ENCODE results near the gene EXOC3L2.

EXOC3L2 gene

GRCh38 chr19:45182758-45183157 is 62.4 kb downstream of the EXOC3L2 start:
- in situ Hi-C loops (cut with MboI; ENCODE audit: low sequenced_read_pairs) = no loop called here

- in situ Hi-C loops (cut with MboI; ENCODE audit: low sequenced_read_pairs) = no loop called here
Observed at GRCh38 chr19:45180936-45181335, 64.3 kb downstream of the EXOC3L2 start.

- in situ Hi-C loops (cut with MboI; ENCODE audit: low sequenced_read_pairs) = no loop called here
Observed at GRCh38 chr19:45179892-45180370, 65.3 kb downstream of the EXOC3L2 start.

DNA sequence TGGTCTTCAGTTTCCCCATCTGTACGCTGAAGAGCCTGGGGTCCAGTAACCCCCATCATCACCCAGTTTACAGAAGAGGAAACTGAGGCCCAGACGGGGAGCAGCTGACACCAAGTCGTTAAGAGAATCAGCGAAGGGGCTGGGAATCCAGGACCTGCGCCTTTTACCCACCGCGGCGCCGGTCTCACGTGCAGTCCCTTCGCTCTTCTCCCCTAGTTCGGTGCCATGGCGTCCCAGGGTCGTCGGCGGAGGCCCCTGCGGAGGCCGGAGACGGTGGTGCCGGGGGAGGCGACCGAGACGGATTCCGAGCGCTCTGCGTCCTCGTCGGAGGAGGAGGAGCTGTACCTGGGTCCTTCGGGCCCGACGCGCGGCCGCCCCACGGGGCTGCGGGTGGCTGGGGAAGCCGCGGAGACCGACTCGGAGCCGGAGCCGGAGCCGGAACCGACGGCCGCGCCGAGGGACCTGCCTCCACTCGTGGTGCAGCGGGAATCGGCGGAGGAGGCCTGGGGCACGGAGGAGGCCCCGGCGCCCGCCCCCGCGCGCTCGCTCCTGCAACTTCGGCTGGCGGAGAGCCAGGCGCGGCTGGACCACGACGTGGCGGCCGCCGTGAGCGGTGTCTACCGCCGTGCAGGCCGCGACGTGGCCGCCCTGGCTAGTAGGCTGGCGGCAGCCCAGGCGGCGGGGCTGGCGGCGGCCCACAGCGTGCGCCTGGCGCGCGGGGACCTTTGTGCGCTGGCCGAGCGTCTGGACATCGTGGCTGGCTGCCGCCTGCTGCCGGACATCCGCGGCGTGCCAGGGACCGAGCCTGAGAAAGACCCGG is 65.9 kb downstream of the EXOC3L2 start:
- in situ Hi-C loops (cut with MboI; ENCODE audit: low sequenced_read_pairs) = no loop called here

GRCh38 chr19:45178262-45179071 is 66.7 kb downstream of the EXOC3L2 start, which contains the start of gene BLOC1S3:
TSS of gene BLOC1S3 (plus strand) at chr19:45178784. CDS start at chr19:45179297, 513 bp downstream.
- in situ Hi-C loops (cut with MboI; ENCODE audit: low sequenced_read_pairs) = no loop called here

GRCh38 chr19:45177817-45178261 is 67.4 kb downstream of the EXOC3L2 start, which contains the start of gene TRAPPC6A:
TSS of gene TRAPPC6A (minus strand) at chr19:45178237. CDS start at chr19:45178218, 19 bp downstream.
- in situ Hi-C loops (cut with MboI; ENCODE audit: low sequenced_read_pairs) = no loop called here

- in situ Hi-C loops (cut with MboI; ENCODE audit: low sequenced_read_pairs) = no loop called here
Observed at GRCh38 chr19:45175515-45176345, 69.5 kb downstream of the EXOC3L2 start.

DNA sequence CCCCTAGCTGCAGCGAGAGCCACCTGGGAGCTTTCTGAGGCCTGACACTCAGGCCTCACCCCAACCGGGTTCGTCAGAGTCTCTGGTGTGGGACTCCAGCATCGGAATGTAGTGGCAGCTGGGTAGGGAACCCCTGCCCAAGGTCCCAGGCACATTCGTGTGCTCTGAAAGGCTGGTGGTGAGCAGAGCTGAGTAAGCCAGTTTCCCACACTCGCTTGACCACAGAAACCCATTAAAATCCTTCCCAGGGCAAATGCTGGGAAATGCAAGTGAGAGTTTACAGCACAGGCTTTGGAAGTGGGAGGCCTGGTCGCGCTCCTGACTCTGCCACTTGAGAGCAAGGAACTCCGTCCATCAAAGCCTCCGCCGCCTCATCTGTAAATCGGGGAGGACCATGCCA is 71.4 kb downstream of the EXOC3L2 start:
- in situ Hi-C loops (cut with MboI; ENCODE audit: low sequenced_read_pairs) = no loop called here

DNA sequence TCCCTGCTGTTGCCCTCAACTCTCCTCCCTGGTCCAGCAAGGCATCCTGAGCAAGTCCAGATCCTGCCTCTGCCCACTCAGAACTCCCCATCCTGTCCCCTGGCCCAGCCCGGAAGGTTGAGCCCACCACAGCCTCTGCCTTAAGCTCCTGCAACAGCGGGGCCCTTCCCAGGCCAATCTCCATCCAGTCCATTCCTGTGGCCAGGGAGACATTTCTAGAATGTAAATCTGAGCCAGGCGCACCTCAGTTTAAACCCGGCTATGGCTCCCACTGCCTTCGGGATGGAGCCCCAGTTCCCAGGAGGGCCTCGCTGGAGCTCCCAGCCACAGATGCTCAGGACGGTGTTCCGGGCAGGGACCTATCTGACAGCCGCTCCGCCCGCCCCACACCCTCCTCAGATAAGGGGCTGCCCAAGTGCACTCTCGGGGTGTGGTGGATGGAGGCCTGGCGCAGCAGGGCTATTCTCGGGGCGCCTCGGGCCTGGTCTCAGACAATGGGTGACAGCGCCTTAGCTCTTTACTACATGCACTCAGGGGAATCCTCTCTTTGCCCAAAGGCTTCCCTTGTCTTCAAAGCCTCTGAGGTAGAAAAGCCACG is 72.5 kb downstream of the EXOC3L2 start:
- in situ Hi-C loops (cut with MboI; ENCODE audit: low sequenced_read_pairs) = no loop called here

DNA sequence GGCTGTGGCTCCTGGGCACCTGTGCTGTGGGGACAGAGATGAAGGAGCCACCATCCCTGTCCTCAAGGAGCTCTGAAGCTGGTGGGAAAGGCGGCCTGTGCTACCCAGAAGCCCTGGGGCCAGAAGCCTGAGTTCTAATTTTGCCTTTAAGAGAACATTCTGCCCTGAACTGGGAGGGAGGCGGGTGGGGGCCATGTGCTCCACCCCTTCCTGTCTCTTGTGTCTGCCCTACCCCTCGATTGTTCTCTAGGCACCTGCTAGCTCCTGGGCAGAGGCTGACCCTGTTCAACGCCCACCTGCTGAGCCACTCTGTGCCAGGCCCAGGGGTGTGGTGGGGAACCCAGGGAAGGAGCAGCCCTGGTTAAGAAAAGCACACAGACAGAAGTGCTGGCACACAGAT is 73.0 kb downstream of the EXOC3L2 start:
- in situ Hi-C loops (cut with MboI; ENCODE audit: low sequenced_read_pairs) = no loop called here

DNA sequence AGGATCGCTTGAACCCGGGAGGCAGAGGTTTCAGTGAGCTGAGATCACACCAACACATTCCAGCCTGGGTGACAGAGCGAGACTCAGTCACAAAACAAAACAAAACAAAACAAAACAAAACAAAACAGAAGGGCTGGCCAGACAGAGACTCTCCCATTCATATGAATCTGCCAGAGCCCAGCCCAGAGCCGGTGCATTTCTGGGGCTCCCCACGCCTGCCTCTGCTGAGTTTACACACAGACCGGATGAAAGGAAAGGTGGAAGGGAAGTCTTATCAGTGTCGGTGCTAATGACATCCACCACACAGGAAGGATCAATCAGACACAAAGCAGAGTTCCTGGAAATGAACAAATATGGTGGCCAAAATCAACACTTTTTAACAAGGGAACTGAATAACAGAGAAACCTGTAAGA is 74.0 kb downstream of the EXOC3L2 start:
- in situ Hi-C loops (cut with MboI; ENCODE audit: low sequenced_read_pairs) = no loop called here

GRCh38 chr19:45170146-45171106 is 74.8 kb downstream of the EXOC3L2 start:
- in situ Hi-C loops (cut with MboI; ENCODE audit: low sequenced_read_pairs) = no loop called here

- in situ Hi-C loops (cut with MboI; ENCODE audit: low sequenced_read_pairs) = no loop called here
Observed at GRCh38 chr19:45169602-45170001, 75.6 kb downstream of the EXOC3L2 start.

DNA sequence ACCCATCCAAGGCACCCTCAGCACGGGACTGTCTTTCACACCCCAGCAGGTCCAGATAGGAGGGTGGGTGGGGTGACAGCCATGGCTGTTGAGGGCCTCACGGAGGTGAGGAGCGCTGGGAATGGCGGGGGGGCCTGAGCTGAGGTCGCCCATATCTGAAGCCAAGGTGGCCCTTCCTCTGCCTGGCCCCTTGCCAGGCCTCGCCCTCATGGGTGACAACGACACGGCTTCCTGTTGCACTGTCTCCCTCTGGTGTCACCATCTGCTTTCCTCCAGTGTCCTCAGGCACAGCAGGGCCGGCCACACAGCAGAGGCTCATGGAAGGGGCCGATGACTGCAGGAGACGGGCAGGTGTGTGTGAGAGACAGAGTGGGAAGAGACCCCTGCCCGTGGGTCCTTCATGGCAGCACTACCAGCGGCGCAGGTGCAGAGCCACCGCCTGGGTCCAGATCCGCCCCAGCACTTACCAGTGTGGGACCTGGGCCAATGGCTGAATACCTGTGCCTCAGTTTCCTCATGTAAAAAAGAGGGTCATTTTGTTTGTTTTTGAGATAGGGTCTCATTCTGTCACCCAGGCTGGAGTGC is 76.3 kb downstream of the EXOC3L2 start:
- in situ Hi-C loops (cut with MboI; ENCODE audit: low sequenced_read_pairs) = no loop called here

- in situ Hi-C loops (cut with MboI; ENCODE audit: low sequenced_read_pairs) = no loop called here
Observed at GRCh38 chr19:45166723-45167252, 78.4 kb downstream of the EXOC3L2 start.

DNA sequence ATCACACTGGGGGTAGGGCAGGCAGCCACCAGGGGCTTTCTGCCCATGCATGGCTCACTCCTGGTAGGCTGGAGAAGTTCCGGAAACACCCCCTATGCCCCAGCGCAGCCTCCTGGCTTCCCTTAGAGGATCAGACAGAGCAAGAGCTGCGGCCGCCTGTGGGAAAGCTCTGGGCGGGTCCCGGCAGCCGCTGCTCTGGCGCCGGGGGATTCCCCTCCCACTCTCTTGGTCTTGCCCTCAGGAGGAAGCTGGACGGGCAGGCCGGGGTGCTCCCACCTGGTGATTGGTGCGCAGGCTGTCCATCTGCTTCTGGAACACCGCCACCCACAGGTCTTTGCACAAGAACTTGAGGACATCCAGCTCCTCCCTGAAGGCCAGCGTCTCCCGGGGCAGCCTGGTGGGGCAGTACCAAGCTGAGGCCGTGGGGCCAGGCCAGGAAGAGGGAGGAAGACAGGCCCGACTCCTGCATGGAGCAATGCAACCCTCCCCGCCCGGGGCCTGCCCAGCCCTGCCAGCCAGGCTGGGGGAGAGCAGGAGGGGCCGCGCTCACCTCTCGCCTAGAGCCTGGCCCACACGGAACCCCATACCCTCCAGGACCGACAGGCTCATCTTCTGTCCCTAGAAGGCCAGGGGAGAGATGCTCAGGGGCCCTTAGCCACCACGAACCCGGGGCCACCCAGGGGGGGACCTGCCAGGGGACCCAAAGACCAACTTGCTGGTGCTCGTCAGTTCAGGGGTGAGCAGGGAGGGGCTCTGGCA is 80.5 kb downstream of the EXOC3L2 start:
- in situ Hi-C loops (cut with MboI; ENCODE audit: low sequenced_read_pairs) = no loop called here

DNA sequence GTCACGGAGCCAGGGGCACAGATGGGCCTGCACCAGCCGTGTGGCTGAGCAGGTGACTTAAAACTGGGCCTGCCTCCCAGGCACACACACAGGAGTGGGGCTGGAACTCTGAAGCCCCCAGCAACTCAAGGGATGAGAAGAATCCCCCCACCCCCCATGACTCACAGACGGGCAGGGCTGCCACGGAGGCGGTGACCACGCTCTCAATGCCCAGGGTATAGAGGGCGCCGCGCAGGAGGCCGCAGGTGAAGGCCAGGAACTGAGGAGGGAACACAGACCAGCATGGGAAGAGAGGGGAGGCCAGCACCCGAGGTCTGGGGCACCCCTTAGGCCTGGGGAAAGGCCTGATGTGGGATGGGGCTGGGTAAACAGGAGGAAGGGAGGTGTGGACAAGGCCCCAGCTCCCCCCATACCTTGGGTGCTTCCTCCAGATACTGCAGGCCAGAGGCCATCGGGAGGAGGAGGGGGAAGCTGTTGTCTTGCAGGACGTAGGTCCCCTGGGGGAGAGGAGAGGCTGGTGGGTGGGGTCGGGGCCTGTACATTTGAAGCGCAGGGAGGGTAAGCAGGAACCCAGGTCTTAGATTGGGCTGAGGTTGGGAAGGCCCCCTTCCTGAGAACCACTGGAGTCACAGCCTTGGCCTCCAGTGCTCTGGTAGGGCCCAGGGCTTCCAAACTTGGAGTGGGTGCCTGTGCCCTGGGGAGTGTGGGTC is 81.3 kb downstream of the EXOC3L2 start:
- in situ Hi-C loops (cut with MboI; ENCODE audit: low sequenced_read_pairs) = no loop called here
